Vagina (tissue), 2 donors: ENCODE data around the gene F8.

Experiments
- CTCF ChIP-seq, 3 experiments: fragments of 450-650 bp in 2 of 3; fragments of 200-600 bp in 1 of 3; sonication (generic) in 1 of 3; IDR thresholded peaks; one replicate each; pipeline ENCODE4 v1.5.1; 2017 to 2019; ENCODE audit warnings: antibody characterized with exemption in 3 of 3, mild to moderate bottlenecking in 2 of 3, moderate library complexity in 2 of 3
- POLR2A ChIP-seq, 2 donors: fragments of 450-650 bp; IDR thresholded peaks; one replicate each; pipeline ENCODE4 v1.6.1; 2017; ENCODE audit warnings: antibody characterized with exemption in 2 of 2, mild to moderate bottlenecking in 2 of 2, moderate library complexity in 2 of 2

DNA sequence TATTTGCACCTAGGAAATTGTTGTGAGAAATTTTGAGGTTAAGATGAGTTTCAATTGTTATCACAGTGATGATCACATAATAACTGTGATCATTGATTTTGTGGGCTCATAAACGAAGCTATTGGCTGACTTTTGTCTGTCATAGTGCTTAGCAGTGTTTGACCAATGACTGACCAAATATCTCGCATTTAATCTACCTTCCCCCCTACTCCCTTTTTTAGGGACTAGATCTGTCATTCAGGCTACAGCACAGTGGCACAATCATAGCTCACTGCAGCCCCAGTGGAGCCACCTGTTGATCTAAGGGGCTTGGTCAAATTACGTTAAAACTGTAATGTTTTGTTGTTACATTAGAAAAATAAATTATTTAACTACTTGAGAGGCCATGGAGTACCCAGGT lies 5.6 kb upstream of the F8 start:
- TF ChIP-seq CTCF (IDR thresholded peaks at IDR 0.05) (no peak), POLR2A (IDR thresholded peaks at IDR 0.05) (no peak)
